Measurements from ENCODE around the gene XK. TPM values are rescaled to one million over a fixed set of nuclear protein-coding genes. Genes with fewer than 3 reads are reported as not detected.

The XK gene
- total and polyA plus RNA-seq, 2 experiments from 2014 or later: 1.2 to 3.5 TPM

- Histone ChIP-seq H3K4me3 (no peak overlapping the region), H3K36me3 (replicated peaks; ENCODE audit: insufficient read depth, low read depth) (no peaks in the 10 kb centered on the region), H3K9me3 (ENCODE audit: low read depth) (no peaks in the 10 kb centered on the region), H3K4me1 (ENCODE audit: insufficient read depth) (no peaks in the 10 kb centered on the region), H3K27me3 (no peaks in the 10 kb centered on the region), H4K20me1 (ENCODE audit: insufficient read depth, poor library complexity, severe bottlenecking) (no peaks in the 10 kb centered on the region), H3K4me2 (no peak overlapping the region), H3K79me2 (no peaks in the 10 kb centered on the region), H3K9me2 (replicated peaks; ENCODE audit: insufficient read depth) (no peaks in the 10 kb centered on the region), H2AFZ (no peak overlapping the region), H3K27ac (no peak overlapping the region)
- no peak for TF ChIP-seq CTCF (IDR thresholded peaks at IDR 0.05; ENCODE audit: poor library complexity)
- no peak for TF ChIP-seq EZH2 (IDR thresholded peaks at IDR 0.05; ENCODE audit: borderline replicate concordance)
- no peak for TF ChIP-seq EZH2phosphoT487 (IDR thresholded peaks at IDR 0.05; ENCODE audit: low read depth, severe bottlenecking, unreplicated experiment)
- DNase-seq (ENCODE audit: low spot score): no peak
- 76% methylated on average over 4 of the region's 4 CpGs for WGBS (ENCODE audit: low lambda C conversion rate, missing lambda C conversion rate)
These were observed 27.1 kb upstream of the XK start for GRCh38 chrX:37658343-37659030.

- Histone ChIP-seq H3K36me3 (replicated peaks; ENCODE audit: insufficient read depth, low read depth) (no peaks in the 10 kb centered on the region), H3K4me2 (no peak overlapping the region), H3K79me2 (no peaks in the 10 kb centered on the region), H3K4me3 (no peak overlapping the region), H3K4me1 (ENCODE audit: insufficient read depth) (no peaks in the 10 kb centered on the region), H2AFZ (no peak overlapping the region), H4K20me1 (ENCODE audit: insufficient read depth, poor library complexity, severe bottlenecking) (no peaks in the 10 kb centered on the region), H3K27ac (no peak overlapping the region), H3K27me3 (no peaks in the 10 kb centered on the region), H3K9me3 (ENCODE audit: low read depth) (no peaks in the 10 kb centered on the region), H3K9me2 (replicated peaks; ENCODE audit: insufficient read depth) (no peaks in the 10 kb centered on the region)
- WGBS (ENCODE audit: low lambda C conversion rate, missing lambda C conversion rate): 79% methylated on average over 1 of the region's 1 CpG
- DNase-seq (ENCODE audit: low spot score): no peak
- TF ChIP-seq EZH2 (IDR thresholded peaks at IDR 0.05; ENCODE audit: borderline replicate concordance) (no peak), EZH2phosphoT487 (IDR thresholded peaks at IDR 0.05; ENCODE audit: low read depth, severe bottlenecking, unreplicated experiment) (no peak), CTCF (IDR thresholded peaks at IDR 0.05; ENCODE audit: poor library complexity) (no peak)
These were observed 26.5 kb upstream of the XK start for GRCh38 chrX:37659047-37659446.

- H3K4me1 ChIP-seq (ENCODE audit: insufficient read depth): no peaks in the 10 kb centered on the region
- H3K79me2 ChIP-seq: no peaks in the 10 kb centered on the region
- no peak overlapping the region for H3K27ac ChIP-seq
- TF ChIP-seq EZH2 (IDR thresholded peaks at IDR 0.05; ENCODE audit: borderline replicate concordance): no peak
- TF ChIP-seq EZH2phosphoT487 (IDR thresholded peaks at IDR 0.05; ENCODE audit: low read depth, severe bottlenecking, unreplicated experiment): no peak
- TF ChIP-seq CTCF (IDR thresholded peaks at IDR 0.05; ENCODE audit: poor library complexity): no peak
- no peak overlapping the region for H2AFZ ChIP-seq
- no peaks in the 10 kb centered on the region for H3K36me3 ChIP-seq (replicated peaks; ENCODE audit: insufficient read depth, low read depth)
- no peak overlapping the region for H3K4me2 ChIP-seq
- H3K4me3 ChIP-seq: no peak overlapping the region
- H3K9me3 ChIP-seq (ENCODE audit: low read depth): no peaks in the 10 kb centered on the region
- WGBS (ENCODE audit: low lambda C conversion rate, missing lambda C conversion rate): 89% methylated on average over 4 of the region's 4 CpGs
- H4K20me1 ChIP-seq (ENCODE audit: insufficient read depth, poor library complexity, severe bottlenecking): no peaks in the 10 kb centered on the region
- no peaks in the 10 kb centered on the region for H3K9me2 ChIP-seq (replicated peaks; ENCODE audit: insufficient read depth)
- no peaks in the 10 kb centered on the region for H3K27me3 ChIP-seq
- DNase-seq (ENCODE audit: low spot score): no peak
These were observed 23.4 kb upstream of the XK start for GRCh38 chrX:37662181-37662580.

Data from hepatocyte (in vitro differentiated cells).